ENCODE measurements around the gene MACROD2.

- TF ChIP-seq POLR2A (IDR thresholded peaks at IDR 0.05; ENCODE audit: borderline replicate concordance, extremely low read depth, insufficient read depth, insufficient read length) (no peak), TCF7L2 (IDR thresholded peaks at IDR 0.05; ENCODE audit: borderline replicate concordance, extremely low read depth, insufficient read depth, insufficient read length) (no peak), EZH2phosphoT487 (IDR thresholded peaks at IDR 0.05; ENCODE audit: borderline replicate concordance) (no peak), CTCF (IDR thresholded peaks at IDR 0.05 in 2 of 3, conservative IDR thresholded peaks at IDR 0.05 in 1 of 3; ENCODE audit: borderline replicate concordance in 1 of 3, insufficient read depth in 1 of 3, low read depth in 2 of 3, low read length in 2 of 3) (no peak), JUND (IDR thresholded peaks at IDR 0.05) (no peak), FOSL1 (IDR thresholded peaks at IDR 0.05; ENCODE audit: low read depth) (no peak), CEBPB (IDR thresholded peaks at IDR 0.05; ENCODE audit: low read depth) (no peak), POLR2AphosphoS5 (IDR thresholded peaks at IDR 0.05; ENCODE audit: low read depth, low read length) (no peak), ZFX (IDR thresholded peaks at IDR 0.05) (no peak), SRF (IDR thresholded peaks at IDR 0.05; ENCODE audit: low read depth) (no peak), EZH2 (IDR thresholded peaks at IDR 0.05) (no peak), RAD21 (IDR thresholded peaks at IDR 0.05; ENCODE audit: low read depth) (no peak), REST (IDR thresholded peaks at IDR 0.05; ENCODE audit: low read depth) (no peak)
- TF ChIP-seq, protein P1, sequence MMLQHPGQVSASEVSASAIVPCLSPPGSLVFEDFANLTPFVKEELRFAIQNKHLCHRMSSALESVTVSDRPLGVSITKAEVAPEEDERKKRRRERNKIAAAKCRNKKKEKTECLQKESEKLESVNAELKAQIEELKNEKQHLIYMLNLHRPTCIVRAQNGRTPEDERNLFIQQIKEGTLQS (IDR thresholded peaks at IDR 0.05): no peak
These were observed 1856.4 kb downstream of the MACROD2 start for GRCh38 chr20:15851576-15852215.

Measured in HCT116 (cell line).